Measurements from ENCODE around the gene CAD. TPM values are rescaled to one million over a fixed set of nuclear protein-coding genes. Genes with fewer than 3 reads are reported as not detected.

The CAD gene
- total RNA-seq, 1 experiment from 2014 or later: 130 TPM

DNA sequence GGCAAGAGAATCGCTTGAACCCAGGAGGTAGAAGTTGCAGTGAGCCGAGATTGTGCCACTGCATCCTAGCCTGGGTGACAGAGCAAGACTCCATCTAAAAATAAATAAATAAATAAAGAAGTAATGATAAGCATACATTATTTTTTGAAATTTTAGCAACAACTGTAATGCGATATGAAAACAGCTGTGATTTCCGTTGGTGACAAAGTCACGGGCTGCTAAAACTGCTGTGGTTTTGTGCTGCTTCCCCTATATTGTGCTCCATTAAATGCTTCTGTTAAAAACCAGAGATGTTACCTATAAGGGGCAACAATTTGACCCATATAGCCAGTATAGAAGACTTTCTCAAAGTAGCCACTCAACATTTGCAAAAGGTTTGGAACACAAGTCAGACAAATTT, 73.4 kb downstream of the CAD start:
- Histone ChIP-seq H2AFZ (ENCODE audit: low read length) (no peak overlapping the region), H3K4me1 (ENCODE audit: insufficient read depth, low read length) (no peaks in the 10 kb centered on the region; the same call in 1 of the 2 replicates), H2BK12ac (ENCODE audit: insufficient read length, low read depth, low read length) (no peak overlapping the region), H3K23ac (ENCODE audit: insufficient read length, low read depth, low read length) (no peak overlapping the region), H4K91ac (ENCODE audit: insufficient read length, low read depth, low read length) (no peak overlapping the region), H4K8ac (replicated peaks; ENCODE audit: insufficient read length, low read depth, low read length) (no peak overlapping the region), H3K9ac (ENCODE audit: extremely low read depth, insufficient read length, low read length) (no peak overlapping the region), H2BK120ac (ENCODE audit: low read depth, low read length, poor library complexity, severe bottlenecking) (no peak overlapping the region), H3T11ph (ENCODE audit: low read length) (no peak overlapping the region), H3K79me1 (ENCODE audit: insufficient read depth, low read depth, low read length, poor library complexity, severe bottlenecking) (no peaks in the 10 kb centered on the region), H3K79me2 (ENCODE audit: insufficient read depth, low read length) (no peaks in the 10 kb centered on the region), H3K23me2 (ENCODE audit: insufficient read length, low read depth, low read length, poor library complexity, severe bottlenecking) (no peaks in the 10 kb centered on the region), H3K18ac (ENCODE audit: insufficient read length, low read depth, low read length) (no peak overlapping the region), H3K9me3 (ENCODE audit: control insufficient read depth, low read depth, low read length) (no peaks in the 10 kb centered on the region), H3K27ac (ENCODE audit: insufficient read length, low read depth, low read length) (no peak overlapping the region), H2BK5ac (ENCODE audit: insufficient read length, low read length) (no peak overlapping the region), H2BK20ac (ENCODE audit: low read depth, low read length, poor library complexity, severe bottlenecking) (no peak overlapping the region), H3K56ac (ENCODE audit: insufficient read length, low read depth, low read length) (no peak overlapping the region), H3K27me3 (ENCODE audit: insufficient read depth, low read length) (no peaks in the 10 kb centered on the region), H3K4ac (ENCODE audit: low read depth, low read length) (no peak overlapping the region), H4K20me1 (ENCODE audit: control insufficient read depth, insufficient read depth, insufficient read length) (no peaks in the 10 kb centered on the region), H2BK15ac (ENCODE audit: low read depth, low read length) (no peak overlapping the region), H2AK5ac (ENCODE audit: insufficient read length, low read length) (no peak overlapping the region), H3K14ac (ENCODE audit: insufficient read depth, low read length) (no peak overlapping the region), H3K4me2 (ENCODE audit: insufficient read depth, insufficient read length, low read length) (no peak overlapping the region), H4K5ac (ENCODE audit: insufficient read length, low read depth, low read length) (no peak overlapping the region)
- WGBS (ENCODE audit: extremely low coverage, insufficient read length, low lambda C conversion rate): no CpG with 5 or more reads among the region's 5 CpGs
- TF ChIP-seq, protein P1, sequence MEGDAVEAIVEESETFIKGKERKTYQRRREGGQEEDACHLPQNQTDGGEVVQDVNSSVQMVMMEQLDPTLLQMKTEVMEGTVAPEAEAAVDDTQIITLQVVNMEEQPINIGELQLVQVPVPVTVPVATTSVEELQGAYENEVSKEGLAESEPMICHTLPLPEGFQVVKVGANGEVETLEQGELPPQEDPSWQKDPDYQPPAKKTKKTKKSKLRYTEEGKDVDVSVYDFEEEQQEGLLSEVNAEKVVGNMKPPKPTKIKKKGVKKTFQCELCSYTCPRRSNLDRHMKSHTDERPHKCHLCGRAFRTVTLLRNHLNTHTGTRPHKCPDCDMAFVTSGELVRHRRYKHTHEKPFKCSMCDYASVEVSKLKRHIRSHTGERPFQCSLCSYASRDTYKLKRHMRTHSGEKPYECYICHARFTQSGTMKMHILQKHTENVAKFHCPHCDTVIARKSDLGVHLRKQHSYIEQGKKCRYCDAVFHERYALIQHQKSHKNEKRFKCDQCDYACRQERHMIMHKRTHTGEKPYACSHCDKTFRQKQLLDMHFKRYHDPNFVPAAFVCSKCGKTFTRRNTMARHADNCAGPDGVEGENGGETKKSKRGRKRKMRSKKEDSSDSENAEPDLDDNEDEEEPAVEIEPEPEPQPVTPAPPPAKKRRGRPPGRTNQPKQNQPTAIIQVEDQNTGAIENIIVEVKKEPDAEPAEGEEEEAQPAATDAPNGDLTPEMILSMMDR (conservative IDR thresholded peaks at IDR 0.05): no peak
- Mint-ChIP-seq H3K27me3 (ENCODE audit: low read depth) (peaks cover 4% of the 10 kb centered on the region; the same call in 1 of the 2 replicates), H3K4me1 (peaks cover 23% of the 10 kb centered on the region in 2 experiments), H3K4me3 (no peak overlapping the region), H3K27ac (no peak overlapping the region), H3K36me3 (ENCODE audit: insufficient read depth in 1 of 3, low read depth in 3 of 3) (no peaks in the 10 kb centered on the region), H3K9me3 (no peaks in the 10 kb centered on the region)
- no peak for DNase-seq

Data from H9 (cell line).